H1 (cell line): ENCODE measurements around the gene PPARGC1A.

Experiments used
- ATF3 ChIP-seq: IDR thresholded peaks from 2 replicates; pipeline ENCODE4 v1.6.1; 2011; ENCODE audit warnings: low read depth, mild to moderate bottlenecking, low read length; ENCODE audit not compliant: insufficient read depth
- CTCF ChIP-seq, 3 experiments: IDR thresholded peaks; 1 replicate in 2 of 3; 2 replicates in 1 of 3; pipeline versions ENCODE4 v1.5.1 to v1.6.1; 2011; ENCODE audit warnings: low read length in 3 of 3, mild to moderate bottlenecking in 3 of 3, inconsistent platforms in 2 of 3, low read depth in 1 of 3, moderate library complexity in 1 of 3; ENCODE audit not compliant: insufficient read depth in 1 of 3; ENCODE audit errors: control extremely low read depth in 1 of 3
- RXRA ChIP-seq: IDR thresholded peaks from 2 replicates; pipeline ENCODE4 v1.6.1; 2011; ENCODE audit warnings: low read depth, mild to moderate bottlenecking, low read length, moderate library complexity; ENCODE audit not compliant: insufficient read depth
- TAF1 ChIP-seq: IDR thresholded peaks from 2 replicates; pipeline ENCODE4 v1.6.1; 2011; ENCODE audit warnings: mild to moderate bottlenecking, low read depth, low read length

GRCh38 chr4:23782778-23783437 is 106.9 kb downstream of the PPARGC1A start:
- TF ChIP-seq RXRA (no peak), TAF1 (no peak), CTCF (IDR thresholded peaks at IDR 0.05; ENCODE audit: control extremely low read depth in 1 of 3, insufficient read depth in 1 of 3, low read depth in 1 of 3, low read length in 3 of 3) (no peak), ATF3 (no peak)
